Kidney epithelial cell (primary cell): ENCODE data around the gene CRACDL. TPM values are rescaled to one million over a fixed set of nuclear protein-coding genes. Genes with fewer than 3 reads are reported as not detected.

Experiments used
- DNase-seq: peaks from one replicate; pipeline ENCODE4 v3.0.0-alpha.2; 2010; ENCODE audit warnings: low read depth
- H3K27me3 ChIP-seq: 2 replicates; pipeline ENCODE4 v1.6.0; 2011; ENCODE audit warnings: low read length; ENCODE audit not compliant: control insufficient read depth, insufficient read depth
- H3K36me3 ChIP-seq: 2 replicates; pipeline ENCODE4 v1.5.1; 2011; ENCODE audit warnings: low read length; ENCODE audit not compliant: control insufficient read depth, insufficient read depth
- H3K4me3 ChIP-seq: 2 replicates; pipeline ENCODE4 v1.5.1; 2011; ENCODE audit warnings: low read depth, mild to moderate bottlenecking, control low read depth, low read length
- CTCF ChIP-seq: IDR thresholded peaks from 2 replicates; pipeline ENCODE4 v1.5.1; 2011; ENCODE audit warnings: mild to moderate bottlenecking, moderate library complexity, low read length, control low read depth, inconsistent platforms; ENCODE audit not compliant: insufficient read depth, poor library complexity, severe bottlenecking
- total RNA-seq: library from RNA; depleted of rRNA; stranded (reverse); fragments of >200 nt; gene quantifications from 2 replicates; pipeline ENCODE4 v1.2.3, GENCODE V29; 2015

Gene CRACDL
- total RNA-seq, 1 donor from 2014 or later, result 1.4 TPM

DNA sequence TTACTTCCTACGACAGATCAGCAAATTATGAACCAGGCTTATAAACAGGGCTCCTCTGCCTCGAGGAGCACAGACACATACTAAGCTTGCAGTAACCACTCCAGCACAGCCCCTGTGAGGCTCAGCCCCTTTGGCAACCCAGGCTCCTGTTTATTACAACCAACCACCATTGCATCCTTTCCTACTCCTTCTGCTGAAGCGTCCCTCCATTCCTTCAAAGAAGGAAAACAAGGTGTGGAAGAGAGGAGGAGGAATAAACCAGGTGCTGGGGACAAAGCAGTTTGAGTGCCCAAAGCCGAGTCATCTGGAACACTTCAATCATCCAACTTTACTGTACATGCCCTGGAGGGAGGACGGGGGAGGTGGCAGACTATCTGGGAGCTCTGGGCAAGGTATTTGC, 117.9 kb downstream of the CRACDL start:
- Histone ChIP-seq H3K27me3 (peaks cover 13% of the 10 kb centered on the region), H3K4me3 (no peak overlapping the region), H3K36me3 (no peaks in the 10 kb centered on the region)
- TF ChIP-seq CTCF, result no peak
- no peak for DNase-seq

- Histone ChIP-seq H3K4me3 (no peak overlapping the region), H3K27me3 (no peaks in the 10 kb centered on the region), H3K36me3 (no peaks in the 10 kb centered on the region)
- DNase-seq, result no peak
- no peak for TF ChIP-seq CTCF
These were observed 119.7 kb downstream of the CRACDL start for GRCh38 chr2:98816281-98816680.

GRCh38 chr2:98815795-98816194, 120.2 kb downstream of the CRACDL start:
- H3K36me3 ChIP-seq, result no peaks in the 10 kb centered on the region
- no peak for TF ChIP-seq CTCF

DNA sequence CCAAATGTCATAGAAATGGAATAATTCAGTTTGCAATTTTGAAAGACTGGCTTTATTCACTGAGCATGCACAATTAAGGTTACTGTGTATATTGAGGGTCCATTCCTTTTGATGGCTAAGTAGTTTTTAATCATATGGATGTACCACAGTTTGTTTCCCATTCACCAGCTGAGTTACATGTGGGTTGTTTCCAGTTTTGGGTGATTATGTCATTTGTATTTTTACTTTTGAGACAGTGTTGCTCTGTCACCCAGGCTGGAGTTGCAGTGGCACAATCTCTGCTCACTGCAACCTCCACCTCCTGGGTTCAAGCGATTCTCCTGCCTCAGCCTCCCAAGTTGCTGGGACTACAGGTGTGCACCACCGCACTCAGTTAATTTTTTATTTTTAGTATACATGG, 124.3 kb downstream of the CRACDL start:
- no peaks in the 10 kb centered on the region for H3K36me3 ChIP-seq
- no peaks in the 10 kb centered on the region for H3K27me3 ChIP-seq
- no peak for TF ChIP-seq CTCF
- no peak overlapping the region for H3K4me3 ChIP-seq
- DNase-seq, result no peak

More at GRCh38 chr2:98815795-98816194, 120.2 kb downstream of the CRACDL start:
- no peak for DNase-seq
- Histone ChIP-seq H3K27me3 (no peaks in the 10 kb centered on the region), H3K4me3 (no peak overlapping the region)

DNA sequence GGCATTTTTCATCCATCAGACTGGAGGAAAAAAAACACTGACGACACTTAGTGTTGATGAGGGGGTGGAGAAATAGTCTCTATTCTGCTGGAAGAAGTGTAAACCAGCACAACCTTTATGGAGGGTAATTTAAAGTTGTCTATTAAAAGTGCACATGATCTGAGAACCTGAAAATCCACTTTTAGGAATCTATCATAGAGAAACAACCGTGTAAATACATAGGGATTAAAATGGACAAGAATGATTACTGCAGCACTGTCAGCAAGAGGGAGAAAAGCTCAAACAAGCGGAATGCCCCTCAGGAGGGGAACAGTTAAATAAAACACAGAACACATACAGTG, 125.5 kb downstream of the CRACDL start:
- Histone ChIP-seq H3K36me3 (no peaks in the 10 kb centered on the region), H3K4me3 (no peak overlapping the region)
- no peak for DNase-seq

More for the DNA sequence above, 125.5 kb downstream of the CRACDL start:
- H3K27me3 ChIP-seq, result no peaks in the 10 kb centered on the region
- TF ChIP-seq CTCF, result no peak
